ENCODE data around the gene CARD19.
"Not testable (repeated sequence)": the region's sequence is repeated elsewhere in the genome, so short reads cannot be mapped to it uniquely, and the experiment has no call there.

CARD19 gene

DNA sequence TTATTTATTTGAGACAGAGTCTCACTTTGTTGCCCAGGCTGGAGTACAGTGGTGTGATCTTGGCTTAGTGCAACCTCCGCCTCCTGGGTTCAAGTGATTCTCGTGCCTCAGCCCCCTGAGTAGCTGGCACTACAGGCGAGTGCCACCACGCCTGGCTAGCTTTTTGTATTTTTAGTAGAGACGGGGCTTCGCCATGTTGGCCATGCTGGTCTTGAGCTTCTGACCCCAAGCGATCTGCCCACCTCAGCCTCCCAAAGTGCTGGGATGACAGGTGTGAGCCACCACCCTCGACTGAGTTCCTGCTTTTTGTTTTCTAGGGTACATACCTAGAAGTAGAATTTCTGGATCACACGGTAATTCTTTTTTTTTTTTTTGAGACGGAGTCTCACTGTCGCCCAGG lies 5.1 kb downstream of the CARD19 start:
- H3K27ac ChIP-seq (ENCODE audit: low read depth, low read length); H3K36me3 ChIP-seq (ENCODE audit: control insufficient read depth in 1 of 2, insufficient read depth in 2 of 2, low read length in 2 of 2); H3K9me3 ChIP-seq (ENCODE audit: control insufficient read depth in 1 of 2, low read length in 2 of 2); H3K4me3 ChIP-seq (ENCODE audit: low read depth in 1 of 2, low read length in 2 of 2); H3K9ac ChIP-seq (ENCODE audit: low read depth in 1 of 2, low read length in 2 of 2); H3K27me3 ChIP-seq (ENCODE audit: control insufficient read depth in 1 of 2, insufficient read depth in 2 of 2, low read length in 2 of 2): not testable (repeated sequence)
- H3K4me1 ChIP-seq (ENCODE audit: control insufficient read depth in 1 of 2, insufficient read depth in 2 of 2, low read length in 2 of 2), result peaks cover 25 to 29% of the 10 kb centered on the region in 2 donors

- no peak overlapping the region for H3K27ac ChIP-seq (ENCODE audit: low read depth, low read length)
- H3K4me3 ChIP-seq (ENCODE audit: low read depth in 1 of 2, low read length in 2 of 2), result no peak overlapping the region
- H3K9ac ChIP-seq (ENCODE audit: low read depth in 1 of 2, low read length in 2 of 2), result no peak overlapping the region
- peaks cover 4 to 10% of the 10 kb centered on the region in 2 donors for H3K9me3 ChIP-seq (ENCODE audit: control insufficient read depth in 1 of 2, low read length in 2 of 2)
- H3K27me3 ChIP-seq (ENCODE audit: control insufficient read depth in 1 of 2, insufficient read depth in 2 of 2, low read length in 2 of 2), result no peaks in the 10 kb centered on the region
- H3K4me1 ChIP-seq (ENCODE audit: control insufficient read depth in 1 of 2, insufficient read depth in 2 of 2, low read length in 2 of 2), result no peaks in the 10 kb centered on the region
- H3K36me3 ChIP-seq (ENCODE audit: control insufficient read depth in 1 of 2, insufficient read depth in 2 of 2, low read length in 2 of 2), result peaks cover 9 to 20% of the 10 kb centered on the region in 2 donors
Observed at GRCh38 chr9:93105620-93106019, 9.6 kb downstream of the CARD19 start.

DNA sequence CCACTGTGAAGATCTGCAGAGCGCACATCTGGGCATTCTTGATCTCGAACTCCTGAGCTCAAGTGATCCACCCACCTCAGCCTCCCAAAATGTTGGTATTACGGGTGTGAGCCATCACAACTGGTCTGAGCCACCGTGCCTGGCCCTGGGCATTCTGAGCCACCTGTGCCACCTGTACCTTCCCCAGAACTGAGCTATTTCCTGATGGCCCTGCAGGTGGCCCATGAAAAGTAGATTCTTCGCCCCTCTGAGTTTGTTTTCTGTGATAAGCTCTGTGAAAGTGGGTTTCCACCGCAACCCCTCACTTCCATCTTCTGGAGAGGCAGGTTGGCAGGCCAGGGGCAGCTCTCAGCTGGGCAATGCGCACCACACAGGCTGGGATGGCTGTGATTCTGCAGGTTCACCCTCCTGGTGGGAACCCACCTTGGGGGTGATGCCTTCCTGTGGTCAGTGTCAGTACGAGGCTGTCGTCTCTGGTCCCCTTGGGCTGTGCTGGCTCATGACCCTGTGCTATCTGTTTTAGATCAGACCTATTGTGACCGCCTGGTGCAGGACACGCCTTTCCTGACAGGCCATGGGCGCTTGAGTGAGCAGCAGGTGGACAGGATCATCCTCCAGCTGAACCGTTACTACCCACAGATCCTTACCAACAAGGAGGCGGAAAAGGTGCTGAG lies 11.3 kb downstream of the CARD19 start:
- peaks cover 17 to 34% of the 10 kb centered on the region in 2 donors for H3K36me3 ChIP-seq (ENCODE audit: control insufficient read depth in 1 of 2, insufficient read depth in 2 of 2, low read length in 2 of 2)
- no peak overlapping the region for H3K9ac ChIP-seq (ENCODE audit: low read depth in 1 of 2, low read length in 2 of 2)
- H3K27ac ChIP-seq (ENCODE audit: low read depth, low read length), result no peak overlapping the region
- no peaks in the 10 kb centered on the region for H3K4me1 ChIP-seq (ENCODE audit: control insufficient read depth in 1 of 2, insufficient read depth in 2 of 2, low read length in 2 of 2)
- H3K9me3 ChIP-seq (ENCODE audit: control insufficient read depth in 1 of 2, low read length in 2 of 2), result peaks cover 4 to 10% of the 10 kb centered on the region in 2 donors
- H3K4me3 ChIP-seq (ENCODE audit: low read depth in 1 of 2, low read length in 2 of 2), result no peak overlapping the region
- no peaks in the 10 kb centered on the region for H3K27me3 ChIP-seq (ENCODE audit: control insufficient read depth in 1 of 2, insufficient read depth in 2 of 2, low read length in 2 of 2)

DNA sequence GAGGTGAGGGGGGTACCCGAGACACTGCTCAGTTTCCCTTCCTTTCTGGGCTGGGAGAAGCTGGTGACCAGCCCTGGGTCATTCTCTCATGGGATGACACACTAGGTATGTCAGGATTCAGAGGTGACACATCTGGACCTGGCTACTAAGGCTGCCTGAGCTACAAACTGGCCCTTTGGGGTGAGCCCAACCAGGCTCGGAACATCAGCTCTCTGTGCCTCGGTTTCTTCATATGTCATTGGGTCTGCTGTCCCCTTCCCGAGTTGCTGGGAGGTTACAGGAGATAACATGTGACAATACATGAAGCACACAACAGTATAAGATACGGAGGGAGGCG lies 11.8 kb downstream of the CARD19 start:
- Histone ChIP-seq H3K9me3 (ENCODE audit: control insufficient read depth in 1 of 2, low read length in 2 of 2) (peaks cover 4 to 10% of the 10 kb centered on the region in 2 donors), H3K36me3 (ENCODE audit: control insufficient read depth in 1 of 2, insufficient read depth in 2 of 2, low read length in 2 of 2) (peaks cover 18 to 35% of the 10 kb centered on the region in 2 donors), H3K27me3 (ENCODE audit: control insufficient read depth in 1 of 2, insufficient read depth in 2 of 2, low read length in 2 of 2) (no peaks in the 10 kb centered on the region), H3K27ac (ENCODE audit: low read depth, low read length) (no peak overlapping the region), H3K4me1 (ENCODE audit: control insufficient read depth in 1 of 2, insufficient read depth in 2 of 2, low read length in 2 of 2) (no peaks in the 10 kb centered on the region), H3K4me3 (ENCODE audit: low read depth in 1 of 2, low read length in 2 of 2) (no peak overlapping the region), H3K9ac (ENCODE audit: low read depth in 1 of 2, low read length in 2 of 2) (no peak overlapping the region)

DNA sequence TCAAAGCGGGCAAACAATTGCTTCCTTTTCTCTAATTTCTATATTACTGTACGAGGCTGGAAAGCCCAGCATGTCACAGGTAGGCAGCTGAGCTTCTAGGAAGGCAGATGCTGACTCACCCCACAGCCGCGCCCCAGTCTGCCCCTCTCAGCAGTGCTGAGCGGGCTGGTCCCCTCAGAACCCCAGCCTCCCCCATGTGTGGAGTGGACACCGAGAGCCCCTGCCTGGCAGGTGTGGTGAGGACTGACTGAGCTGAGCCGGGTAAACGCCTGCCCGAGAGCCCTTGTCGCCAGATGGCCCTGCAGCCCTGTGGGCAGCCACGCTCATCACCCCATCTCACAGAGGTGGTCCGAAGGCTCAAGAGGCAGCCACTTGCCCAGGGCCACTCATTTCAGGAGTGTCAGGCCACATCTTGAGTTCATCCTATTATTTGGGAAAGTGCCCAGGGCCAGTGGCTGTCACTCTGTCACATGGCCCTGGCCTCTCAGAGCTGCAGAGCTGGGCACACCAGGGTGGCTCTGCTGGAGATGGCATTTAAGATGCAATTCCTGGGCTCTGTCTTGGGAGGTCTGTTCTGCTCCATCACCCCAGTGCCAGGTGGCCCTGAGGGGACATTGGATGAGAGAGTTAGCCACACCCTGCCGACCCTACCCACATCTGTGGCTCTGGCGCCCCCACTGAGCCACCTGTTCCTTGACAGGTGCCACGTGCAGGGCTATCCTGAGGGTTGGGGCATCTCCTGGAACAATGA lies 12.4 kb downstream of the CARD19 start:
- Histone ChIP-seq H3K27me3 (ENCODE audit: control insufficient read depth in 1 of 2, insufficient read depth in 2 of 2, low read length in 2 of 2) (no peaks in the 10 kb centered on the region), H3K9ac (ENCODE audit: low read depth in 1 of 2, low read length in 2 of 2) (no peak overlapping the region), H3K9me3 (ENCODE audit: control insufficient read depth in 1 of 2, low read length in 2 of 2) (peaks cover 3 to 9% of the 10 kb centered on the region in 2 donors), H3K36me3 (ENCODE audit: control insufficient read depth in 1 of 2, insufficient read depth in 2 of 2, low read length in 2 of 2) (peaks cover 21 to 38% of the 10 kb centered on the region in 2 donors), H3K4me3 (ENCODE audit: low read depth in 1 of 2, low read length in 2 of 2) (no peak overlapping the region), H3K27ac (ENCODE audit: low read depth, low read length) (no peak overlapping the region), H3K4me1 (ENCODE audit: control insufficient read depth in 1 of 2, insufficient read depth in 2 of 2, low read length in 2 of 2) (no peaks in the 10 kb centered on the region)

GRCh38 chr9:93110311-93110855 lies 14.4 kb downstream of the CARD19 start:
- Histone ChIP-seq H3K4me1 (ENCODE audit: control insufficient read depth in 1 of 2, insufficient read depth in 2 of 2, low read length in 2 of 2) (no peaks in the 10 kb centered on the region), H3K4me3 (ENCODE audit: low read depth in 1 of 2, low read length in 2 of 2) (no peak overlapping the region)

GRCh38 chr9:93111001-93111370 lies 15.0 kb downstream of the CARD19 start:
- H3K9ac ChIP-seq (ENCODE audit: low read depth in 1 of 2, low read length in 2 of 2), result no peak overlapping the region
- H3K4me1 ChIP-seq (ENCODE audit: control insufficient read depth in 1 of 2, insufficient read depth in 2 of 2, low read length in 2 of 2), result no peaks in the 10 kb centered on the region
- no peaks in the 10 kb centered on the region for H3K27me3 ChIP-seq (ENCODE audit: control insufficient read depth in 1 of 2, insufficient read depth in 2 of 2, low read length in 2 of 2)
- no peaks in the 10 kb centered on the region for H3K9me3 ChIP-seq (ENCODE audit: control insufficient read depth in 1 of 2, low read length in 2 of 2)
- no peak overlapping the region for H3K4me3 ChIP-seq (ENCODE audit: low read depth in 1 of 2, low read length in 2 of 2)
- H3K36me3 ChIP-seq (ENCODE audit: control insufficient read depth in 1 of 2, insufficient read depth in 2 of 2, low read length in 2 of 2), result peaks cover 20 to 45% of the 10 kb centered on the region in 2 donors
- no peak overlapping the region for H3K27ac ChIP-seq (ENCODE audit: low read depth, low read length)

More at GRCh38 chr9:93110311-93110855, 14.4 kb downstream of the CARD19 start:
- Histone ChIP-seq H3K27me3 (ENCODE audit: control insufficient read depth in 1 of 2, insufficient read depth in 2 of 2, low read length in 2 of 2) (no peaks in the 10 kb centered on the region), H3K27ac (ENCODE audit: low read depth, low read length) (no peak overlapping the region), H3K9me3 (ENCODE audit: control insufficient read depth in 1 of 2, low read length in 2 of 2) (no peaks in the 10 kb centered on the region), H3K36me3 (ENCODE audit: control insufficient read depth in 1 of 2, insufficient read depth in 2 of 2, low read length in 2 of 2) (peaks cover 20 to 45% of the 10 kb centered on the region in 2 donors), H3K9ac (ENCODE audit: low read depth in 1 of 2, low read length in 2 of 2) (no peak overlapping the region)

GRCh38 chr9:93111371-93112115 lies 15.5 kb downstream of the CARD19 start:
- Histone ChIP-seq H3K9ac (ENCODE audit: low read depth in 1 of 2, low read length in 2 of 2) (no peak overlapping the region), H3K27me3 (ENCODE audit: control insufficient read depth in 1 of 2, insufficient read depth in 2 of 2, low read length in 2 of 2) (no peaks in the 10 kb centered on the region), H3K4me1 (ENCODE audit: control insufficient read depth in 1 of 2, insufficient read depth in 2 of 2, low read length in 2 of 2) (peaks cover 0 to 5% of the 10 kb centered on the region in 2 donors), H3K27ac (ENCODE audit: low read depth, low read length) (no peak overlapping the region), H3K36me3 (ENCODE audit: control insufficient read depth in 1 of 2, insufficient read depth in 2 of 2, low read length in 2 of 2) (peaks cover 20 to 45% of the 10 kb centered on the region in 2 donors), H3K4me3 (ENCODE audit: low read depth in 1 of 2, low read length in 2 of 2) (no peak overlapping the region), H3K9me3 (ENCODE audit: control insufficient read depth in 1 of 2, low read length in 2 of 2) (no peaks in the 10 kb centered on the region)

GRCh38 chr9:93112116-93112863 lies 16.3 kb downstream of the CARD19 start:
- no peaks in the 10 kb centered on the region for H3K27me3 ChIP-seq (ENCODE audit: control insufficient read depth in 1 of 2, insufficient read depth in 2 of 2, low read length in 2 of 2)
- peaks cover 0 to 7% of the 10 kb centered on the region in 2 donors for H3K4me1 ChIP-seq (ENCODE audit: control insufficient read depth in 1 of 2, insufficient read depth in 2 of 2, low read length in 2 of 2)
- H3K4me3 ChIP-seq (ENCODE audit: low read depth in 1 of 2, low read length in 2 of 2), result no peak overlapping the region
- no peak overlapping the region for H3K27ac ChIP-seq (ENCODE audit: low read depth, low read length)
- no peak overlapping the region for H3K9ac ChIP-seq (ENCODE audit: low read depth in 1 of 2, low read length in 2 of 2)
- H3K9me3 ChIP-seq (ENCODE audit: control insufficient read depth in 1 of 2, low read length in 2 of 2), result no peaks in the 10 kb centered on the region
- H3K36me3 ChIP-seq (ENCODE audit: control insufficient read depth in 1 of 2, insufficient read depth in 2 of 2, low read length in 2 of 2), result peaks cover 20 to 45% of the 10 kb centered on the region in 2 donors

Data from duodenal mucosa (tissue), 2 donors.